ENCODE data around the gene PPIL1.

Gene PPIL1

GRCh38 chr6:36888654-36889481, 14.3 kb upstream of the PPIL1 start:
- no peak for DNase-seq (ENCODE audit: low read depth)

GRCh38 chr6:36888115-36888643, 13.6 kb upstream of the PPIL1 start:
- no peak for DNase-seq (ENCODE audit: low read depth)

GRCh38 chr6:36886950-36887618, 12.5 kb upstream of the PPIL1 start:
- DNase-seq (ENCODE audit: low read depth) = no peak

GRCh38 chr6:36885461-36886401, 11.1 kb upstream of the PPIL1 start, which contains the start of gene C6orf89:
Gene C6orf89 (plus strand): TSS chr6:36885952. CDS start chr6:36899445, 13,493 bp downstream.
- peak; percentile 94 for DNase-seq (ENCODE audit: low read depth)

- DNase-seq (ENCODE audit: low read depth) = no peak
These were observed 10.0 kb upstream of the PPIL1 start for GRCh38 chr6:36884610-36885009.

- DNase-seq (ENCODE audit: low read depth) = no peak
These were observed 639 bp upstream of the PPIL1 start for GRCh38 chr6:36875250-36875633.

- DNase-seq (ENCODE audit: low read depth) = no peak
These were observed 776 bp downstream of the PPIL1 start for GRCh38 chr6:36873612-36874442.

- DNase-seq (ENCODE audit: low read depth) = no peak
These were observed 1.5 kb downstream of the PPIL1 start for GRCh38 chr6:36873115-36873514.

GRCh38 chr6:36871686-36872085, 2.9 kb downstream of the PPIL1 start:
- DNase-seq (ENCODE audit: low read depth) = no peak

GRCh38 chr6:36867471-36868224, 7.0 kb downstream of the PPIL1 start:
- DNase-seq (ENCODE audit: low read depth) = no peak

- no peak for DNase-seq (ENCODE audit: low read depth)
These were observed 8.8 kb downstream of the PPIL1 start for GRCh38 chr6:36865835-36866234.

- DNase-seq (ENCODE audit: low read depth) = no peak
These were observed 10.7 kb downstream of the PPIL1 start for GRCh38 chr6:36863670-36864540.

- no peak for DNase-seq (ENCODE audit: low read depth)
These were observed 11.7 kb downstream of the PPIL1 start for GRCh38 chr6:36862848-36863382.

- DNase-seq (ENCODE audit: low read depth) = no peak
These were observed 12.3 kb downstream of the PPIL1 start for GRCh38 chr6:36862164-36862847.

GRCh38 chr6:36860126-36860525, 14.5 kb downstream of the PPIL1 start:
- DNase-seq (ENCODE audit: low read depth) = no peak

GRCh38 chr6:36858407-36858981, 16.1 kb downstream of the PPIL1 start:
- DNase-seq (ENCODE audit: low read depth) = no peak

GRCh38 chr6:36857325-36857724, 17.3 kb downstream of the PPIL1 start:
- DNase-seq (ENCODE audit: low read depth) = no peak

- DNase-seq (ENCODE audit: low read depth) = no peak
These were observed 18.3 kb downstream of the PPIL1 start for GRCh38 chr6:36856277-36856676.

Data from stimulated activated CD8-positive, alpha-beta memory T cell treated with anti-CD3 and anti-CD28 coated beads, Interleukin-4, amount 100 ng/mL, for 24 hours (primary cell).